Occipital lobe (tissue), 2 donors: ENCODE measurements around the gene MLXIPL. TPM values are rescaled to one million over a fixed set of nuclear protein-coding genes. Genes with fewer than 3 reads are reported as not detected.
"Not testable (repeated sequence)": the region's sequence is repeated elsewhere in the genome, so short reads cannot be mapped to it uniquely, and the experiment has no call there.

Source experiments
- DNase-seq: peaks from one replicate; lab custom pipeline; 2025; lab: John Stamatoyannopoulos, UW
- total RNA-seq: library from RNA; depleted of rRNA; stranded (reverse); fragments of >200 nt; gene quantifications from one replicate; pipeline ENCODE4 v1.2.3, GENCODE V29; 2014

Gene MLXIPL
- not detected for total RNA-seq

DNA sequence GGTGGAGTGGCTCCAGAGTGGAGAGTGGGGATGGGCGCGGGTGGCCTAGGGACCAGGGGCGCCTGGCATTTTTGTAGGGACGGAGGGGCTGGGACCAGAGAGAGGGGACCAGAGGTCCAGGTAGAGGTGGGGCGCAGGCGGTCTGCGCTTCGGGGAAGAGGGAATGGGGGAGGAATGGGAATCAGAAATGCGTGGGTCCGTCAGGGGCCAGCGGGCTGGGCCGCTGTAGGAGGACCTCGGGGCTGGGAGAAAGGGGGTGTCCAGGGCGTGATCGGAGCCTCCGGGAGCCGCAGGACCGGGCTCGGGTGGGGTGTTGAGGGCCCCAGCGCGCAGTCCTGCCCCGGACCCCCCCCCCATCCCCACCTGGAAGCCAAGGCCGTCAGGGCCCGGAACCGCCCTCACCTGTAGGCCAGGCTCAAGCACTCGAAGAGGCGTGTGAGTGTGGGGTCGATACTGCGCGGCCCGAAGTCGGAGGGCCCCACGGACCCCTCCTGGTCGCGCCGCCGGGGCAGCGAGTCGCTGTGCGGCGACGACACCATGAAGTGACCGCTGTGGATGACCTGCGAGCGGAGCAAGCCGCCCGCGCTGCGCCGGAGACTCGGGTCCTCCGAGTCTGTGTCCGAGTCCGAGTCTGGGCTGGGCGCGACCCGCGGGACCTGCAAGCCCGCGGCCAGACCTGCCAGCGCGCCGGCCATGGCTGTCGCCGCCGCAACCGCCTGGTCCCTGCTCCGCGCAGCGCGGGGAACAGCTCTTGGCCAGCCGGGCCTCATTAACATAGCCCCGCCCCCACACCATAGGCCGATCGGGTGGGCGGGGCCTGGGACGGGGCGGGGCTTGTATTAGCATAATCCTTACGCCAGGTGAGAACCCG, at the start of gene MLXIPL:
MLXIPL (minus strand) TSS at position 725 of the 871 bp plus-strand sequence; CDS start at position 695, 30 bp downstream.
- peak; percentile 52 for DNase-seq

DNA sequence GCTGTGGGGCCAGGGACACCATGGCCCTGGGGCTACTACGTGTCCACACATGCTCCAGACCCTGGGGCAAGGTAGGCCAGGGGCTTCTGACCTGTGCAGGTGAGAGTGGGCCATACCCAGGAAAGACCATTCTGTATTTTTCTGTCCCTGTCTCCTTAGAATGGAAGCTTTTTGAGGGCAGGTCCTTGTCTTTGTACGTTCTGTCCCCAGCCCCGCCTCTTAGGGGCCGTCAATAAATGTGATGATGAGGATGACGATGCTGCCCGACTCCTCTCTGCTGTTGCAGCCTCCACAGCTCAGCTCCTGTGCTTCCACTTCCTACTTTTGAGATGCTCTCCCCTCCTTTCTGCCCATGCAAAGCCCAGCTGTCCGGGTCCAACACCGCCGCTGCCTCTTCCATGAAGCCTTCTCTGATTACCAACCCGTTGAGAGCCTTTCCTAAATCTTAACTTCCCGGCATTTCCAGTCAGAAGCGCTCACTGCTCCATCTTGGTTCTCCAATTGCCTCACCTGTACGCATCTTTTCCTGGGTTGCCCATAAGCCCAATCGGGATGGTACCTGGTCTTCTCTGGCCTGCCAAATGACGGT, 47.6 kb upstream of the MLXIPL start:
- DNase-seq = no peak

- no peak for DNase-seq
Observed at GRCh38 chr7:73671322-73671661, 47.0 kb upstream of the MLXIPL start.

GRCh38 chr7:73669858-73670385, 45.6 kb upstream of the MLXIPL start:
- no peak for DNase-seq

- no peak for DNase-seq
Observed at GRCh38 chr7:73669288-73669701, 45.0 kb upstream of the MLXIPL start.

GRCh38 chr7:73668886-73669230, 44.5 kb upstream of the MLXIPL start:
- DNase-seq = no peak

GRCh38 chr7:73668103-73668885, 44.0 kb upstream of the MLXIPL start:
- DNase-seq = no peak

DNA sequence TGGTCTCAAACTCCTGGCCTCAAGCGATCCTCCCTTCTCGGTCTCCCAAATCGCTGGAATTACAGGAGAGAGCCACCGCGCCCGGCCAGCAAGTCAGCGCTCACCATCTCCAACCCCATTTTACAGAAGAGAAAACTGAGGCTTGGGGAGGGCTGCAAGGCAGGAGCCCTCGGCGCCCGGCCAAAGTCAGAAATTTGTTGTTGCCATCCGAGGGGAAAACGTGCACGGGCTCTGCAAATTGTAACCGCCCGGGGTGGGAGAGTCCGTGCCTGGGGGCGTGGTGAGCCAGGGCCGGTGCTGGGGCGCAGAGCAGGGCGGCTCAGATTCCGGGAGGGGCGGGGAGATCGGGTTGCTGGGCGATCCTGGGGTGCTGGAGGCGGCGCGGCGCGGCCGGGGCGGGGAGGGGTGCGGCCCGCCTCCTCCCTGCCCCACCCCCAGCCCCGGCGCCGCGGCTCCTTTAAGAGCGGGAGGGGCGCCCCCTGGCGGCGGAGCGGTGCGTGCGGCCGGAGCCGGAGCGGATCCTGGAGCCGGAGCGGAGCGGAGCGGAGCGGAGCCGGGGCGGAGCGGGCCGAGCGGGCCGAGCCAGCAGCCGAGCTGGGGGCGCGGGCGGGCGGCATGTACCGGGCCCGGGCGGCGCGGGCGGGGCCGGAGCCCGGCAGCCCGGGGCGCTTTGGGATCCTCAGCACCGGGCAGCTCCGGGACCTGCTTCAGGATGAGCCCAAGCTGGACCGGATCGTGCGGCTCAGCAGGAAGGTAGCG, 43.2 kb upstream of the MLXIPL start, which contains the start of gene VPS37D:
VPS37D (plus strand) TSS at position 488 of the 759 bp plus-strand sequence; CDS start at position 616, 128 bp downstream.
- DNase-seq = peak; percentile 86

- no peak for DNase-seq
Observed at GRCh38 chr7:73663033-73663432, 38.7 kb upstream of the MLXIPL start.

DNA sequence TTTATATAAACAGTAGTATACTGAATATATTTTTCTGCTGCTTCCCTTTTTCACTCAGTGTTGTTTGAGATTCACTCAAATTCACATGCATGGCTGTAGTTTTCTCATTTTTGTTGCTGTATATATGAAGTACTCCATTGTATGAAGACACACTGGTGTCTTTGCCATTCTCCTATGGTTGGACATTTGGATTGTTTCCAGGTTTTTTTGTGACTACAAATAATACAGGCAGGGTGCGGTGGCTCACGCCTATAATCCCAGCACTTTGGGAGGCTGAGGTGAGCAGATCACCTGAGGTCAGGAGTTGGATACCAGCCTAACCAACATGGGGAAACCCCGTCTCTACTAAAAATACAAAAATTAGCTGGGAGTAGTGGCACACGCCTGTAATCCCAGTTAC, 36.3 kb upstream of the MLXIPL start:
- not testable (repeated sequence) for DNase-seq

DNA sequence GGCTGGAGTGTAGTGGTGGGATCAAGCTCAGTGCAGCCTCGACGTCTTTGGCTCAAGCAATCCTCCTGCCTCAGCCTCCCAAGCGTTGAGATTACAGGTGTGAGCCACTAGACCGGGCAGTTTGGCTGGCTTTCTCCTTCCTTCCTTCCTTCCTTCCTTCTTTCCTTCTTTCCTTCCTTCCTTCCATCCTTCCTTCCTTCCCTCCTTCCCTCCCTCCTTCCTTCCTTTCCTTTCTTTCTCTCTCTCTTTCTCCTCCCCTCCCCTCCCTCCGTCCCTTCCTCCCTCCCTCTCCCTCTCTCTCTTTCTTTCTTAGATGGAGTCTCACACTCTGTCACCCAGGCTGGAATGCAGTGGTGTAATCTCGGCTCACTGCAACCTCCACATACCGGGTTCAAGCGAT, 35.7 kb upstream of the MLXIPL start:
- DNase-seq = no peak

DNA sequence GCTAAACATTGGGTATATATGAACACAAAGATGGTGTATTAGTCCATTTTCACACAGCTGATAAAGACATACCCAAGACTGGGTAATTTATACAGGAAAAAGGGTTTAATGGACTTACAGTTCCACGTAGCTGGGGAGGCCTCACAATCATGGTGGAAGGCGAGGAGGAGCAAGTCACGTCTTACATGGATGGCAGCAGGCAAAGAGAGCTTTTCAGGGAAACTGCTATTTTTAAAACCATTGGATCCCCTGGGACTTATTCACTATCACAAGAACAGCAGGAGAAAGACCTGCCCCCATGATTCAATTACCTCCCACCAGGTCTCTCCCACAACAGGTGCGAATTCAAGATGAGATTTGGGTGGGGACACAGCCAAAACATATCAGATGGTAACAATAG, 31.0 kb upstream of the MLXIPL start:
- DNase-seq = not testable (repeated sequence)

GRCh38 chr7:73652541-73652949, 28.2 kb upstream of the MLXIPL start:
- DNase-seq = no peak

GRCh38 chr7:73650524-73650923, 26.2 kb upstream of the MLXIPL start:
- DNase-seq = no peak

DNA sequence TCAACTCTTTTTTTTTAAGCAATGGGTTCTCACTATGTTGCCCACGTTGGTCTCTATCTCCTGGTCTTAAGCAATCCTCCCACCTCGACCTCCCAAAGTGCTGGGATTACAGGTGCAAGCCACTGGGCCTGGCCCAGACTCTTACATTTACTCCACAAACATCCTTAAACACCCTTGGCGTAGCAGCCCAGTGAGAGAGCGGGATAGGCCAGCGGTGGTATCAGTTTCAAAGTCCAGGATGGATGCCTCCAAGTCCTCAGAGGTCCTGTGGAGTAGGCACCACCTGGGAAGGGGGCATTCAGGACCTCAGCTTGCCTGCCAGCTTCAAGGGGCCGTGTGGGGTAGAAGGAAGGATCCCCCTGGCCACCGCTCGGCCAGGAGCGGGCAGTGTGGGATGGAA, 25.3 kb upstream of the MLXIPL start:
- no peak for DNase-seq

GRCh38 chr7:73648593-73649332, 24.4 kb upstream of the MLXIPL start:
- DNase-seq = no peak

DNA sequence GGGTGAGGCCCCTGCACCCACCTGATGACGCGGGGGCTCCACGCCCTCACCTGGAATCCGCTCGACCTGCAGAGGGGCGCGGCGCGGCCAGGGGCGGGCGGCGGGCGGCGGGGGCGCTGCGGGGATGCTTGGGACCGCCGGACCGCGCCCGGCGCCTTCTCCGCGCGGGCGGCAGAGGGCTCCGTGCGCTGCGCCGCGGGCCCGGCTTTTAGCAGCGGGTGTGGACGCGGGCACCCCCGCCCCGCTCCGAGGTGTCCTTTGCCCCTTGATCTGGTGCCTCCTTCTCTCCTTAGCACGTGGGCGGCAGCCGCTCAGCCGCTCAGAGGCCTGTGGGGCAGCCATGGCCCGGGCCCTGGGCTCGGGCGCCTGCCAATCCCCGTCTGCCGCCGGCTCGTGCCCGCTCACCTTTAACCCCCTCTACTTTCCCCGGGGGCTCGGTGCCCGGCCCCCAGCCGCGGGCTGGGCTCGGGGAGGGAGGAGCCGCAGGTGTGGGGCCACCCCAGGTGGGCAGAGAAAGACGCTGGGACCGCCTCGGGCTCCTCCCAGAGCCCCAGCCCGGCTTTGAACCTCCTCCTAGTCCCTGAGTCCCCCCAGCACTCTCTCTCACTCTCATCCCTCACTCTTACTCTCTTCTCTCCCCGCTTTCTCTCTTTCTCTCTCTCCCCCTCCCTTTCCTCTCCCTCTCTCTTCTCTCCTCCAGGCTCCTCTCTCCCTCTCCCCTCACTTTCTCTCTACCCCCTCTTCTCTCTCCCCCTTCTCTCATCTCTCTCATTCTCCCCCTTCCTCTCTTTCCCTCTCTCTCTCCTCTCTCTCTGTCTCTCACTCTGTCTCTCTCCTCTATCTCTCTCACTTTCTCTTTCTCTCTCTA, 23.6 kb upstream of the MLXIPL start:
- no peak for DNase-seq

GRCh38 chr7:73646785-73647724, 22.7 kb upstream of the MLXIPL start:
- DNase-seq = no peak
